ENCODE data around the gene MUC6.

Gene MUC6

GRCh38 chr11:1010551-1011319, 25.8 kb downstream of the MUC6 start:
- no peak overlapping the region for H3K4me3 ChIP-seq (ENCODE audit: low read depth, low read length)
- TF ChIP-seq CTCF (IDR thresholded peaks at IDR 0.05; ENCODE audit: borderline replicate concordance, insufficient read depth, low read depth, low read length) = no peak

GRCh38 chr11:1009991-1010390, 26.5 kb downstream of the MUC6 start:
- no peak for TF ChIP-seq CTCF (IDR thresholded peaks at IDR 0.05; ENCODE audit: borderline replicate concordance, insufficient read depth, low read depth, low read length)
- no peak overlapping the region for H3K4me3 ChIP-seq (ENCODE audit: low read depth, low read length)

- TF ChIP-seq CTCF (IDR thresholded peaks at IDR 0.05; ENCODE audit: borderline replicate concordance, insufficient read depth, low read depth, low read length) = no peak
- no peak overlapping the region for H3K4me3 ChIP-seq (ENCODE audit: low read depth, low read length)
Measured at GRCh38 chr11:1009371-1009770, 27.1 kb downstream of the MUC6 start.

GRCh38 chr11:1008803-1009145, 27.7 kb downstream of the MUC6 start:
- H3K4me3 ChIP-seq (ENCODE audit: low read depth, low read length) = no peak overlapping the region
- TF ChIP-seq CTCF (IDR thresholded peaks at IDR 0.05; ENCODE audit: borderline replicate concordance, insufficient read depth, low read depth, low read length) = no peak

GRCh38 chr11:1008001-1008802, 28.3 kb downstream of the MUC6 start:
- no peak for TF ChIP-seq CTCF (IDR thresholded peaks at IDR 0.05; ENCODE audit: borderline replicate concordance, insufficient read depth, low read depth, low read length)
- no peak overlapping the region for H3K4me3 ChIP-seq (ENCODE audit: low read depth, low read length)

- no peak overlapping the region for H3K4me3 ChIP-seq (ENCODE audit: low read depth, low read length)
- no peak for TF ChIP-seq CTCF (IDR thresholded peaks at IDR 0.05; ENCODE audit: borderline replicate concordance, insufficient read depth, low read depth, low read length)
Measured at GRCh38 chr11:1007279-1007678, 29.2 kb downstream of the MUC6 start.

GRCh38 chr11:1006762-1007161, 29.8 kb downstream of the MUC6 start:
- no peak for TF ChIP-seq CTCF (IDR thresholded peaks at IDR 0.05; ENCODE audit: borderline replicate concordance, insufficient read depth, low read depth, low read length)
- no peak overlapping the region for H3K4me3 ChIP-seq (ENCODE audit: low read depth, low read length)
